Measurements from ENCODE around the gene CATSPERD. TPM values are rescaled to one million over a fixed set of nuclear protein-coding genes. Genes with fewer than 3 reads are reported as not detected.

Gene CATSPERD
- total RNA-seq, 1 donor from 2014 or later: not detected

DNA sequence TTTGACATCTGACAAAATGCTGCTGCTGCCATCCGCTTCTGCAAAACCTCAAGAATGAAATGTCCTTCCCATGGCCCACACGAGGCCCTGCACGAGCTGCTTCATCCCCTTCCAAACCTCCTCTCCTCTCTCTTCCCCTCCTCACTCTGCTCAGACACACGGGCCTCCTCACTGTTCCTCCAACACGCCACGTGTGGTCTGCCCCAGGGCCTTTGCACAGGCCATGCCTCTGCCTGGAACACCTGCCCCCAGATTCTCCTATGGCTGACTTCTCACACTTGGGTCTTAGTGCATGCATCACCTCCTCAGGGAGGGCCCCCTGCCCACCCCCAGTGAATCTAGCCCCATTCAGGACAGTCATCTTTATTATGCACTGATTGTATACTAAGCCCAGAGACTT lies 100.3 kb downstream of the CATSPERD start:
- H3K27ac Mint-ChIP-seq: no peak overlapping the region
- peaks cover 21% of the 10 kb centered on the region for H3K27me3 Mint-ChIP-seq (ENCODE audit: low read depth)
- no peak for DNase-seq (ENCODE audit: low spot score in 2 of 2, unreplicated experiment in 2 of 2)
- no peaks in the 10 kb centered on the region for H3K9me3 Mint-ChIP-seq
- H3K4me1 Mint-ChIP-seq: no peaks in the 10 kb centered on the region
- no peaks in the 10 kb centered on the region for H3K36me3 Mint-ChIP-seq
- TF ChIP-seq, protein P1, sequence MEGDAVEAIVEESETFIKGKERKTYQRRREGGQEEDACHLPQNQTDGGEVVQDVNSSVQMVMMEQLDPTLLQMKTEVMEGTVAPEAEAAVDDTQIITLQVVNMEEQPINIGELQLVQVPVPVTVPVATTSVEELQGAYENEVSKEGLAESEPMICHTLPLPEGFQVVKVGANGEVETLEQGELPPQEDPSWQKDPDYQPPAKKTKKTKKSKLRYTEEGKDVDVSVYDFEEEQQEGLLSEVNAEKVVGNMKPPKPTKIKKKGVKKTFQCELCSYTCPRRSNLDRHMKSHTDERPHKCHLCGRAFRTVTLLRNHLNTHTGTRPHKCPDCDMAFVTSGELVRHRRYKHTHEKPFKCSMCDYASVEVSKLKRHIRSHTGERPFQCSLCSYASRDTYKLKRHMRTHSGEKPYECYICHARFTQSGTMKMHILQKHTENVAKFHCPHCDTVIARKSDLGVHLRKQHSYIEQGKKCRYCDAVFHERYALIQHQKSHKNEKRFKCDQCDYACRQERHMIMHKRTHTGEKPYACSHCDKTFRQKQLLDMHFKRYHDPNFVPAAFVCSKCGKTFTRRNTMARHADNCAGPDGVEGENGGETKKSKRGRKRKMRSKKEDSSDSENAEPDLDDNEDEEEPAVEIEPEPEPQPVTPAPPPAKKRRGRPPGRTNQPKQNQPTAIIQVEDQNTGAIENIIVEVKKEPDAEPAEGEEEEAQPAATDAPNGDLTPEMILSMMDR (IDR thresholded peaks at IDR 0.05; ENCODE audit: unreplicated experiment): no peak
- H3K4me3 Mint-ChIP-seq: no peak overlapping the region

DNA sequence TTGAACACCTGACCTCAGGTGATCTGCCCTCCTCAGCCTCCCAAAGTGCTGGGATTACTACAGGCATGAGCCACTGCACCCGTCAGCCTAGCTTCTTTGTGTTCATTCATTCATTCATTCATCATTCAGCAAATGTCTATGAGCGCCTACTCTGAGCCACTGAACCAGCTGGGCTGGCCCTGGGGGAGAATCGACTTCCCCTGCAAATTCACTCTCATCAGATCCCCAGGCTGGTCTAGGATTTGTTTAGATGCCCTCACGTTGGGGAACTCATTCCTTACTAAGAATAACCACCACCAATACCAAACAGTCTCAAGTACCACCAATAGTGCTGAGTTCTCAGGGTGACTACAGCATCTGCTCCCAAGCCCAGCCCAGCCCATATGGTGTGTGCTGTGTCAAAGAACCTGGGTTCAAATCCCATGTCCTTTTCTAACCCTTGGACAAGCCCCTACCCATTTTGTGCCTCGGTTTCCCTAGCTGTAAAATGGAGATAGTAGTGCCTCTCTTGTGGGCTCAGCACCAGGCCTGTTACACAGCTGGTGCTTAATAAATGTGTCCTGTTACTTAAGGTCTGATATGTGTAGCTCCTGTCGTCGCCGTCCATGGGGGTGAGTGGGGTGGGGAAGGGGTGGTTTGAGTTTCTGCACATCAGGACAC lies 101.2 kb downstream of the CATSPERD start:
- Mint-ChIP-seq H3K36me3 (no peaks in the 10 kb centered on the region), H3K9me3 (no peaks in the 10 kb centered on the region), H3K4me3 (no peak overlapping the region), H3K27ac (no peak overlapping the region), H3K4me1 (no peaks in the 10 kb centered on the region), H3K27me3 (ENCODE audit: low read depth) (peaks cover 14% of the 10 kb centered on the region)
- TF ChIP-seq, protein P1 (IDR thresholded peaks at IDR 0.05; ENCODE audit: unreplicated experiment): no peak
- DNase-seq (ENCODE audit: low spot score in 2 of 2, unreplicated experiment in 2 of 2): no peak

DNA sequence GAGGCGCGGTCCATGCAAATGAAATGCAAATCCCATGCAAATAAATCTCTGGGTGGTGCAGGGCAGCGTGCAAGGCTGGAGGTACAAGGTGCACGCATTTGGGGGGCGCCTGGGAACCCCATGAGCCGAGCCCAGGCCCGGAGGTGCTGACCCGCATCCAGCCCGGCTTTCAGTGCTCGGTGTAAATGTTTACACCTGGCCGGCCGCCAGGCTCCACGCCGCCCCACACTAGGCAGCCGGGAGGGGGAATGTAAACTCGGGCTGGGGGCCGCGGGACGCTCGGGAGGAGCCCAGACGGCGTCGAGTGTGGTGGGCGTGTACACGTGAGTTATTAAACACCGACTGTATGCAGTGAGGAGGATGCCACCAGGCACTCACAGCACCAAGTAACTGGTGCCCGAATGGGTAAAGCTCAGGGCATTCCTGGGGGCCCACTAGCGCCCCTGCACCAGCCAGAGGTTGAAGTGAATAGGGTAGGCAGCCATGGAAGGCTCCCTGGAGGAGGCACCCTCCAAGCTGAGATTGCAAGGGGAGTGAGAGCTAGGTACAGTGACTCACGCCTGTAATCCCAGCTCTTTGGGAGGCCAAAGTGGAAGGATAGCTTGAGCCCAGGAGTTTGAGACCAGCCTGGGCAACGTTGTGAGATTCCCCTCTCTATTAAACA lies 101.9 kb downstream of the CATSPERD start:
- Mint-ChIP-seq H3K36me3 (no peaks in the 10 kb centered on the region), H3K27ac (no peak overlapping the region), H3K27me3 (ENCODE audit: low read depth) (peaks cover 9% of the 10 kb centered on the region), H3K4me1 (peaks cover 4% of the 10 kb centered on the region), H3K9me3 (no peaks in the 10 kb centered on the region), H3K4me3 (no peak overlapping the region)
- DNase-seq (ENCODE audit: low spot score in 2 of 2, unreplicated experiment in 2 of 2): no peak
- TF ChIP-seq, protein P1 (IDR thresholded peaks at IDR 0.05; ENCODE audit: unreplicated experiment): no peak

DNA sequence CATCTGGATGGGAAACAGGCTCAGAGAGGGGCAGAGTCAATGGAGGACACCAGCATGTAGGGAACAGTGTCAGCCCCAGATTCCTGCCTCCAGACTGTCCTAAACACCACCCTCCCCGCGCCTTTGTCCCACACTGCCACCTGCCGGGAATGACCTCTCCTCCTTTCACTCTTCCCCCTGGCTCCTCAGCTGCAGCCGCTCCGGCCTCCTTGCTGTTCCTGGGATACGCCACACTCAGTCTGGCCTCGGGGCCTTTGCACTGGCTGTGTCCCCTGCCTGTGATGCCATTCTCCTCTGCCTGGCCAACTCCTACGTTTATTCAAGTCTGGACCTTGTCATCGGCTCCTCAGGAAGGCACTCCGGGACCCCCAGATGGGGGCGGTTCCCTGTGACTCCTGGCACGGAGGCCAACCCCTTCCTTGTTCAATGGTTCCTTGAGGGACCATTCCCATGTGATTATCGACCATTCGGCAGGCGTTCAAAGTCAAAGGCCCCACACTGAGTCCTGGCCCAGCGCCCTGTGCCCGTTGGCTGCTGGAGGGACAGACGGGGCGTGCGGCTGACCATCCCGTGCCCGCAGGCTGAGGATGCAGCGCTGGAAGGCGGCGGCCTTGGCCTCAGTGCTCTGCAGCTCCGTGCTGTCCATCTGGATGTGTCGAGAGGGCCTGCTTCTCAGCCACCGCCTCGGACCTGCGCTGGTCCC lies 103.3 kb downstream of the CATSPERD start:
- no peak overlapping the region for H3K27ac Mint-ChIP-seq
- H3K36me3 Mint-ChIP-seq: no peaks in the 10 kb centered on the region
- peaks cover 8% of the 10 kb centered on the region for H3K4me1 Mint-ChIP-seq
- H3K9me3 Mint-ChIP-seq: no peaks in the 10 kb centered on the region
- no peak overlapping the region for H3K4me3 Mint-ChIP-seq
- peaks cover 4% of the 10 kb centered on the region for H3K27me3 Mint-ChIP-seq (ENCODE audit: low read depth)
- TF ChIP-seq, protein P1 (IDR thresholded peaks at IDR 0.05; ENCODE audit: unreplicated experiment): no peak
- DNase-seq (ENCODE audit: low spot score in 2 of 2, unreplicated experiment in 2 of 2): no peak

DNA sequence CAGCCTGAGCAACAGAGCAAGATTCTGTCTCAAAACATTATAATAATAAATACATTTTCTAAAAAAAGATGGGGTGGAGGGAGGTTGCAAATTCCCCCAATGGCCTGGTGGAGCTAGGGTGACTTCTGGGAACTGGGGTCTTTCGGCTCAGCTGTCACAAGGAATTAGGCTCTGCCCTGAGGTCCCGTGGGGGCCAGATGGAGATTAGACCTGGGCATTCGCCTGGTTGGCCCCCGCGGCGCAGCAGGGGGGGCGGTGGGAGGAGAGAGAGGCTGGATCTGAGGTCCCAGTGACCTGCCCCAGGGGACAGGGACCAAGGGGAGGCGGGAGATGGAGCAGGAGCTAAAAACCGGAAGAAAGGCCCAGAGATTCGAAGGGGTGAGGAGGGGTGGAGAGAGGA lies 104.3 kb downstream of the CATSPERD start:
- TF ChIP-seq, protein P1 (IDR thresholded peaks at IDR 0.05; ENCODE audit: unreplicated experiment): no peak
- H3K9me3 Mint-ChIP-seq: no peaks in the 10 kb centered on the region
- no peak for DNase-seq (ENCODE audit: low spot score in 2 of 2, unreplicated experiment in 2 of 2)
- peaks cover 8% of the 10 kb centered on the region for H3K4me1 Mint-ChIP-seq
- H3K4me3 Mint-ChIP-seq: no peak overlapping the region
- H3K36me3 Mint-ChIP-seq: no peaks in the 10 kb centered on the region
- H3K27ac Mint-ChIP-seq: no peak overlapping the region
- H3K27me3 Mint-ChIP-seq (ENCODE audit: low read depth): peaks cover 4% of the 10 kb centered on the region
